ENCODE measurements around the gene BBOX1.

DNA sequence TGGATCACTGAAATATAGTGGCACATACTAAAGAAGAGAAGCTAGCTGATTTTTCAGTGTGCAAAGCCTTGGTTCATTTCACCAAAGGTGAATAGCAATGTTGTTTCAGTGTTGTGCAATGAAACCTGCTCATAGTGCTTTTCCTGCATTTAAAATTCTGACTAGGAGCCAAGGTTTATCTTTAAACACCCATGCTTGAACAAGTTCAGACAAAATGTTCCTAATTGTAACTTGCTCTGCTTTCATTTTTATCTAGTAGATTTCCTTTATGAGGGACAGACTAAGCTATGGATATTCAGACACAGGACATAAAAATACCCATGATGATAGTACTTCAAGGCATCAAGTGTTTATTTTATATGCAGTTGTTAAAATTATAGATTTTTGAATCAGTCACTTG is 47.7 kb downstream of the BBOX1 start:
- TF ChIP-seq, protein P1, sequence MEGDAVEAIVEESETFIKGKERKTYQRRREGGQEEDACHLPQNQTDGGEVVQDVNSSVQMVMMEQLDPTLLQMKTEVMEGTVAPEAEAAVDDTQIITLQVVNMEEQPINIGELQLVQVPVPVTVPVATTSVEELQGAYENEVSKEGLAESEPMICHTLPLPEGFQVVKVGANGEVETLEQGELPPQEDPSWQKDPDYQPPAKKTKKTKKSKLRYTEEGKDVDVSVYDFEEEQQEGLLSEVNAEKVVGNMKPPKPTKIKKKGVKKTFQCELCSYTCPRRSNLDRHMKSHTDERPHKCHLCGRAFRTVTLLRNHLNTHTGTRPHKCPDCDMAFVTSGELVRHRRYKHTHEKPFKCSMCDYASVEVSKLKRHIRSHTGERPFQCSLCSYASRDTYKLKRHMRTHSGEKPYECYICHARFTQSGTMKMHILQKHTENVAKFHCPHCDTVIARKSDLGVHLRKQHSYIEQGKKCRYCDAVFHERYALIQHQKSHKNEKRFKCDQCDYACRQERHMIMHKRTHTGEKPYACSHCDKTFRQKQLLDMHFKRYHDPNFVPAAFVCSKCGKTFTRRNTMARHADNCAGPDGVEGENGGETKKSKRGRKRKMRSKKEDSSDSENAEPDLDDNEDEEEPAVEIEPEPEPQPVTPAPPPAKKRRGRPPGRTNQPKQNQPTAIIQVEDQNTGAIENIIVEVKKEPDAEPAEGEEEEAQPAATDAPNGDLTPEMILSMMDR (IDR thresholded peaks at IDR 0.05): peak in 1 of 6 experiments; percentile 4
- no peak for TF ChIP-seq POLR2A (IDR thresholded peaks at IDR 0.05)

Data from thyroid gland (tissue), 4 donors.